CD14-positive monocyte (primary cell): ENCODE data around the gene LACC1. TPM values are rescaled to one million over a fixed set of nuclear protein-coding genes. Genes with fewer than 3 reads are reported as not detected.

ENCODE experiments used
- DNase-seq, 3 donors: peaks; one replicate each; pipeline ENCODE4 v3.0.0-alpha.2; 2011 to 2022
- H2AFZ ChIP-seq: 2 replicates; pipeline ENCODE4 v1.6.0; 2012; ENCODE audit warnings: mild to moderate bottlenecking, low read depth, low read length, inconsistent platforms; ENCODE audit not compliant: insufficient read depth, poor library complexity, severe bottlenecking
- H3K27ac ChIP-seq, 2 donors: 1 replicate in 1 of 2; 2 replicates in 1 of 2; pipeline ENCODE4 v1.5.1; 2012 to 2013; ENCODE audit warnings: low read length in 2 of 2, control low read depth in 1 of 2, inconsistent platforms in 1 of 2, low read depth in 1 of 2, mild to moderate bottlenecking in 1 of 2
- H3K27me3 ChIP-seq, 2 donors: one replicate each; pipeline versions ENCODE4 v1.6.0 to v1.6.1; 2011 to 2013; ENCODE audit warnings: low read length in 2 of 2; ENCODE audit not compliant: control insufficient read depth in 2 of 2, insufficient read depth in 2 of 2
- H3K36me3 ChIP-seq, 2 donors: replicated peaks in 1 of 2; 1 replicate in 1 of 2; 2 replicates in 1 of 2; pipeline versions ENCODE4 v1.5.1 to v1.6.1; 2012 to 2013; ENCODE audit warnings: low read length in 2 of 2, control low read depth in 1 of 2, inconsistent platforms in 1 of 2, mild to moderate bottlenecking in 1 of 2; ENCODE audit not compliant: insufficient read depth in 2 of 2, control insufficient read depth in 1 of 2
- H3K4me1 ChIP-seq, 2 donors: 1 replicate in 1 of 2; 2 replicates in 1 of 2; pipeline versions ENCODE4 v1.5.1 to v1.6.1; 2012 to 2013; ENCODE audit warnings: low read length in 2 of 2, control low read depth in 1 of 2, inconsistent platforms in 1 of 2, mild to moderate bottlenecking in 1 of 2, moderate library complexity in 1 of 2; ENCODE audit not compliant: insufficient read depth in 2 of 2, control insufficient read depth in 1 of 2
- H3K4me2 ChIP-seq: replicated peaks from 2 replicates; pipeline ENCODE3; 2012; ENCODE audit warnings: low read length, moderate library complexity, mild to moderate bottlenecking; ENCODE audit not compliant: poor library complexity, severe bottlenecking; ENCODE audit errors: extremely low read depth
- H3K4me3 ChIP-seq, 3 experiments: fragments of 200-600 bp in 1 of 3; sonication (generic) in 1 of 3; replicated peaks in 1 of 3; 1 replicate in 2 of 3; 2 replicates in 1 of 3; pipeline ENCODE4 v1.5.1; 2011 to 2013; ENCODE audit warnings: low read length in 3 of 3, mild to moderate bottlenecking in 3 of 3, control low read depth in 2 of 3, low read depth in 2 of 3, inconsistent platforms in 1 of 3, moderate library complexity in 1 of 3
- H3K79me2 ChIP-seq: 2 replicates; pipeline ENCODE4 v1.6.0; 2012; ENCODE audit warnings: mild to moderate bottlenecking, control low read depth, inconsistent platforms, low read length, moderate library complexity; ENCODE audit not compliant: insufficient read depth
- H3K9ac ChIP-seq: 2 replicates; pipeline ENCODE4 v1.6.0; 2017; ENCODE audit warnings: low read length, mild to moderate bottlenecking; ENCODE audit not compliant: insufficient read depth, poor library complexity, severe bottlenecking
- H3K9me3 ChIP-seq, 2 donors: replicated peaks in 1 of 2; 1 replicate in 1 of 2; 2 replicates in 1 of 2; pipeline versions ENCODE4 v1.5.1 to v1.6.1; 2012 to 2013; ENCODE audit warnings: low read length in 2 of 2, control low read depth in 1 of 2; ENCODE audit not compliant: control insufficient read depth in 1 of 2, insufficient read depth in 1 of 2
- H4K20me1 ChIP-seq: 2 replicates; pipeline ENCODE4 v1.6.0; 2012; ENCODE audit warnings: mild to moderate bottlenecking, low read length, control low read depth, moderate library complexity; ENCODE audit not compliant: insufficient read depth
- H3K27ac Mint-ChIP-seq, 7 donors: one replicate each; pipeline ENCODE4 v1.8.0; 2020; ENCODE audit warnings: mild to moderate bottlenecking in 7 of 7, mixed read lengths in 7 of 7, moderate library complexity in 6 of 7, inconsistent platforms in 2 of 7
- H3K27me3 Mint-ChIP-seq, 3 donors: one replicate each; pipeline ENCODE4 v1.8.0; 2021 to 2022; ENCODE audit warnings: low read depth in 3 of 3, mild to moderate bottlenecking in 3 of 3, mixed read lengths in 3 of 3, moderate library complexity in 3 of 3, inconsistent platforms in 1 of 3
- H3K36me3 Mint-ChIP-seq, 2 donors: one replicate each; pipeline ENCODE4 v1.8.0; 2020; ENCODE audit warnings: mixed read lengths in 2 of 2, inconsistent platforms in 1 of 2, mild to moderate bottlenecking in 1 of 2
- H3K4me1 Mint-ChIP-seq: one replicate; pipeline ENCODE4 v1.8.0; 2020; ENCODE audit warnings: mild to moderate bottlenecking, mixed read lengths
- H3K4me3 Mint-ChIP-seq, 2 donors: one replicate each; pipeline ENCODE4 v1.8.0; 2020; ENCODE audit warnings: mild to moderate bottlenecking in 2 of 2, mixed read lengths in 2 of 2, moderate library complexity in 1 of 2
- H3K9me3 Mint-ChIP-seq, 7 donors: one replicate each; pipeline ENCODE4 v1.8.0; 2020 to 2022; ENCODE audit warnings: mixed read lengths in 7 of 7, mild to moderate bottlenecking in 6 of 7, moderate library complexity in 6 of 7, inconsistent platforms in 2 of 7
- WGBS: methylation state at CpG from one replicate; pipeline ENCODE4 v1.1.5; 2013; ENCODE audit warnings: missing lambda C conversion rate; ENCODE audit not compliant: insufficient coverage; 5-methylcytosine and 5-hydroxymethylcytosine counted together
- intact Hi-C, 2 donors: fragments of 100-400 bp; cut with micrococcal nuclease; formaldehyde crosslinking; loops; one replicate each; pipeline versions ENCODE4 v1.15.0 to v1.15.1; 2023
- polyA plus RNA-seq, 3 donors: library from polyadenylated mRNA; depleted of rRNA in 1 of 3; unstranded in 2 of 3; stranded (reverse) in 1 of 3; fragments of 300-500 nt in 2 of 3; fragments of >200 nt in 1 of 3; fragmentation: Illumina TruSeq in 2 of 3; gene quantifications; 1 replicate in 2 of 3; 2 replicates in 1 of 3; pipeline ENCODE4 v1.2.3, GENCODE V29; 2012 to 2021
- TF ChIP-seq, protein P1 (sequence below): fragments of 200-600 bp; IDR thresholded peaks from one replicate; pipeline ENCODE4 v1.8.0; 2022; ENCODE audit warnings: antibody characterized with exemption, mild to moderate bottlenecking

Gene LACC1
- polyA plus RNA-seq, 3 donors, result 2.6 to 7.7 (median 5.9) TPM

- peaks cover 3% of the 10 kb centered on the region for H3K4me1 Mint-ChIP-seq
- Histone ChIP-seq H3K27me3 (peaks cover 90 to 96% of the 10 kb centered on the region in 2 donors), H3K4me2 (no peak overlapping the region), H2AFZ (no peak overlapping the region), H3K27ac (no peak overlapping the region), H3K9ac (no peak overlapping the region), H3K9me3 (peaks cover 5 to 7% of the 10 kb centered on the region in 2 donors), H4K20me1 (no peaks in the 10 kb centered on the region), H3K36me3 (no peaks in the 10 kb centered on the region), H3K4me3 (no peak overlapping the region), H3K79me2 (no peaks in the 10 kb centered on the region), H3K4me1 (no peaks in the 10 kb centered on the region)
- intact Hi-C loops, result no loop called here
- peaks cover 0 to 15% (median 11%) of the 10 kb centered on the region in 7 donors for H3K9me3 Mint-ChIP-seq
- peak overlapping the region in 1 of 2 donors; percentile 59 for H3K4me3 Mint-ChIP-seq
- TF ChIP-seq, protein P1, sequence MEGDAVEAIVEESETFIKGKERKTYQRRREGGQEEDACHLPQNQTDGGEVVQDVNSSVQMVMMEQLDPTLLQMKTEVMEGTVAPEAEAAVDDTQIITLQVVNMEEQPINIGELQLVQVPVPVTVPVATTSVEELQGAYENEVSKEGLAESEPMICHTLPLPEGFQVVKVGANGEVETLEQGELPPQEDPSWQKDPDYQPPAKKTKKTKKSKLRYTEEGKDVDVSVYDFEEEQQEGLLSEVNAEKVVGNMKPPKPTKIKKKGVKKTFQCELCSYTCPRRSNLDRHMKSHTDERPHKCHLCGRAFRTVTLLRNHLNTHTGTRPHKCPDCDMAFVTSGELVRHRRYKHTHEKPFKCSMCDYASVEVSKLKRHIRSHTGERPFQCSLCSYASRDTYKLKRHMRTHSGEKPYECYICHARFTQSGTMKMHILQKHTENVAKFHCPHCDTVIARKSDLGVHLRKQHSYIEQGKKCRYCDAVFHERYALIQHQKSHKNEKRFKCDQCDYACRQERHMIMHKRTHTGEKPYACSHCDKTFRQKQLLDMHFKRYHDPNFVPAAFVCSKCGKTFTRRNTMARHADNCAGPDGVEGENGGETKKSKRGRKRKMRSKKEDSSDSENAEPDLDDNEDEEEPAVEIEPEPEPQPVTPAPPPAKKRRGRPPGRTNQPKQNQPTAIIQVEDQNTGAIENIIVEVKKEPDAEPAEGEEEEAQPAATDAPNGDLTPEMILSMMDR, result no peak
- peaks cover 83 to 90% (median 86%) of the 10 kb centered on the region in 3 donors for H3K27me3 Mint-ChIP-seq
- whole genome bisulfite sequencing, result no CpG with 5 or more reads among the region's 1 CpG
- peaks cover 0 to 3% of the 10 kb centered on the region in 2 donors for H3K36me3 Mint-ChIP-seq
- no peak for DNase-seq
- no peak overlapping the region for H3K27ac Mint-ChIP-seq
Measured at GRCh38 chr13:43935878-43936277, 56.2 kb downstream of the LACC1 start.

- no peak overlapping the region for H2AFZ ChIP-seq
- no peaks in the 10 kb centered on the region for H3K36me3 Mint-ChIP-seq
- intact Hi-C loops, result no loop called here
- 100% methylated on average over 2 of the region's 3 CpGs for WGBS
- no peak for DNase-seq
- no peak overlapping the region for H3K9ac ChIP-seq
- H3K27me3 ChIP-seq, result peaks cover 89 to 95% of the 10 kb centered on the region in 2 donors
- TF ChIP-seq, protein P1, result no peak
- peaks cover 3% of the 10 kb centered on the region for H3K4me1 Mint-ChIP-seq
- H4K20me1 ChIP-seq, result no peaks in the 10 kb centered on the region
- H3K4me3 ChIP-seq, result no peak overlapping the region
- peaks cover 0 to 9% (median 3%) of the 10 kb centered on the region in 7 donors for H3K9me3 Mint-ChIP-seq
- peaks cover 0 to 2% of the 10 kb centered on the region in 2 donors for H3K9me3 ChIP-seq
- H3K27ac ChIP-seq, result no peak overlapping the region
- no peaks in the 10 kb centered on the region for H3K79me2 ChIP-seq
- H3K36me3 ChIP-seq, result no peaks in the 10 kb centered on the region
- no peaks in the 10 kb centered on the region for H3K4me1 ChIP-seq
- peaks cover 77 to 88% (median 83%) of the 10 kb centered on the region in 3 donors for H3K27me3 Mint-ChIP-seq
- no peak overlapping the region for H3K4me2 ChIP-seq
- H3K27ac Mint-ChIP-seq, result no peak overlapping the region
- peak overlapping the region in 1 of 2 donors; percentile 59 for H3K4me3 Mint-ChIP-seq
Measured at GRCh38 chr13:43936647-43937046, 56.9 kb downstream of the LACC1 start.
